NCI-H510A (cell line): ENCODE results near the gene CASP7.
"Not testable (repeated sequence)": the region's sequence is repeated elsewhere in the genome, so short reads cannot be mapped to it uniquely, and the experiment has no call there.

Experiments
- DNase-seq: peaks from one replicate; lab custom pipeline; 2025; lab: John Stamatoyannopoulos, UW

The CASP7 gene

DNA sequence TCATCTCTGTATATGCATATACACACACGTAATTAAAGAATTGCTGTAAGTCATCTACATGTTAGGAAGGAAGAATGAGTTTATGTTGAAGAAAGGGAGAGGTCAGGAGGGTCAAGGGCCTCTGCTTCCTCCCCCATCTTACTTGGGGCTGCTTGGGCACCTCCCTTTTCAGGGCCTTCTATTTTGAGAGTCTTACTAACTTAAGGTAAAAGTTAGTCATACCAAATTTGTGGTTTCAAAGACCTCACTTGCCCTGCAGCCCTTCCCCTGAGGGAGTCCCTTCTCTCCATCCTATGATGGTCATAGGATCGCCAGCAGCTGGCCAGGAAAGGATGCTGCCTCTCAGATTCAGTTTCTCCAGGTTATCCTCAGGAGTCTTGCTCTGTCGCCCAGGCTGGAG, 74.4 kb downstream of the CASP7 start:
- DNase-seq, result no peak

DNA sequence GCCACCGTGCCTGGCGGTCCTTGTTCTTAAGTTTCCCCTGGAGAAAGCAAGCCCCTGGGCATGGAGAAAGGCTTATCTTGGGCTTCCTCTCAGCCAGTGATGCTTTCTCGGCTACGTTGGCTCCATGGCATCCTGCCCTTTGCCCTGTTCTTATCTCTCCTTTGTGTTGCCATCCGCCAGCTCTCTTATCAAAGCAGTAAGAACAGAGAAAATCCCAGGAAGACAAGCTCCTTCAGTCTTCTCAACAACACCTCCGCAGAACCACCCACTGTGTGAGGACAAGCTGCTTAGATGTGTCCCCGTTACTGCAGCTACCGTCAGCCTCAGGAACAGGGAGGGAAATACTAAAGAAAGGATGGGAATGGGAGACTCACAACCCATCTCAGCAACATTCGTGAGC, 75.1 kb downstream of the CASP7 start:
- no peak for DNase-seq

DNA sequence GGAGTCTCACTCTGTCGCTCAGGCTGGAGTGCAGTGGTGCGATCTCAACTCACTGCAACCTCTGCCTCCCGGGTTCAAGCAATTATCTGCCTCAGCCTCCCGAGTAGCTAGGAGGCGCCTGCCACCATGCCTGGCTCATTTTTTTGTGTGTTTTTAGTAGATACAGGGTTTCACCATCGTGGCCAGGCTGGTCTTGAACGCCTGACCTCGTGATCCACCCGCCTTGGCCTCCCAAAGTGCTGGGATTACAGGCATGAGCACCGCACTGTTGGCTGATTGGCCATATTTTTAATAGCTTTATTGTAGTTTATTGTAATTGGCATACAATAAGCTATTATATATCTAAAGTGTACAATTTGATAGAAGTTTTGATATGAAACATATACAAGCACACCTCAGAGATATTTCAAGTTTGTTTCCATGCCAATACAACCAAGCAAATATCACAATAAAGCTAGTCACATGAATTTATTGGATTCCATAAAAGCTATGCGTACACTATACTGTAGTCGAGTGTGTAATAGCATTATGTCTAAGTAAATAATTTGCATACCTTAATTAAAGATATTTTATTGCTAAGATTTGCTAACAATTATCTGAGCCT, 77.3 kb downstream of the CASP7 start:
- DNase-seq, result no peak

DNA sequence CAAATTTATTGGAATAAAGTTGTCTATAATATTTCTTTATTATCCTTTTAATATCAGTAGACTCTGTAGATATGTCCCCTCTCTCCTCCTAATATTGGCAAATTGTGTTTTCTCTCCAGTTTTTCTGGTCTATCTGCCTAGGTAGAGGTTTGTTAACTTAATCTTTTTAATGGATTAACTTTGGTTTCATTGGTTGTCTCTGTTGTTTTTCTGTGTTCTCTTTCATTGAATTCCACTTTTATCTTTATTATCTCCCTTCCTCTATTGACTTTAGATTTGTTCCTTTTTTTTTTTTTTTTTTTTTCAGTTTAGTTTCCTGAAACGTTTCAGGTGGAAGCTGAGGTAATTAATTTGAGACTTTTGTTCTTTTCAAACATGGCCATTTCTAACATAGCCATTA, 82.4 kb downstream of the CASP7 start:
- DNase-seq, result no peak

DNA sequence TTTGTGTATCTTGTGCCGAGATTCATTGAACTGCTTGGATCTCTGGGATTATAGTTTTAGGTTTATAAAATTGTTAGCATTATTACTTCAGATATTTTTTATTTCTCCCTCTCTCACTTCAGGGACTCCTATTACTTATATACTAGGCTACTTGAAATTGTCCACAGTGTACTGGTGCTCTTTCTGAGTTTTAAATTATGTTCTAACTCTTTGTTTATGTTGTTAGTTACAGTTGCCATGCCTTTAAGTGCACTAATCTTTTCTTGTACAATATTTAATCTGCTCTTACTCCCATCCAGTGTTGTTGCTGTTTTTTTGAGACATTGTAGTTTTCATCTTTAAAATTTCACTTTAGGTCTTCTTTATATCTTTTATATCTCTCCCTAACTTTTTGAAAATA, 84.9 kb downstream of the CASP7 start:
- DNase-seq, result no peak

DNA sequence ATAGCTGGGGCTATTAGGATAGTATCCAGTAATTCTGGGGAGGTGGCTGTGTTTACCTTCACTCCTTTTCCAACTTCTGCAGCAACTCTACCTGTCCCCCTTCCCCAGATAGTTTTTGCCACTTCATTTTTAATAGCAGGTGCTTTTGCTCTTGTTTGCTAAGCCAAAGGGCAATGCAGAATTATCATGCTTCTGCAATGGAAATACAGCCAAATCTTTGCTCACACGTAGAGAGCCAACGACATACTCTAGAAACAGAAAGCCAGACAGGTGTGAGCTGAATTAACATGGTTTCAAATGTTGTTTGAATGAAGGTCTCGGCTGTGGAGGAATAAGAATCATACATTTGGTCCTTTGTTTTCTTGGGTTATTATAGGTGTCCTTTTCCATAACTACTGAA, 86.2 kb downstream of the CASP7 start:
- DNase-seq, result no peak

DNA sequence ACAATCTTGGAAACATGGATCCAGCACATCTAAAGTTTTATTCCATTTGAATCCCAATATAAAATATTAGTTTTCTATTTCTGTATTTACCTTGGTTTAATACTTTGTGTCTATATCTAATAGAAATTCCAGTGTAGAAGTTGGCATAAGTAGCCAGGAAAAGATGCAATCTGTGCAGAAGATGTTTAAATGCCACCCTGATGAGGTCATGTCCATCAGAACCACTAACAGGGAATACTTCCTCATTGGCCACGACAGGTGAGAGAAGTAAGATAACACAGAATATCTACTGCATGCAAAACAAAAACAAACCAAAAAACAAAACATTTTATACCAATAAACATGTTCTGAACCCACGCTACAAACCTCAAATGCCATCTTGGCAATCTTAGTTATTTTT, 87.5 kb downstream of the CASP7 start:
- DNase-seq, result no peak

DNA sequence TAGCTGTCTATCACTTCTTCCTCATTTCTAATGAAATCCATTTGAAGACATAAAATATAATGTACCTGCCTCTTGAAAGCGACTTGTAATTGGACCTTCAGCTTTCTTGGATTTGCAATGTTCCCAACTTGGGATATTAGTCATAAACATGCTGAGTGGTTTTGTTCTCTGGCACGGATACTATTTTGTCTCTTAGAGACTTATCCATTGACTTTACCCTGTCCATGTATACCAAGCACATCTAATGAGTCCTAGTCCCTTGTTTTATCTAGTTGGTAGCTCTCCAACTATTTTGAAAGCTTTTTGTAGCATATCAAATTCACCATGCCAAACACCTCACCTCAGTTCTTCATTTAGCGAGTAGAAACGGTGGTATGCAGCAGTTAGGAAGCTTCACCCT, 90.6 kb downstream of the CASP7 start:
- no peak for DNase-seq

DNA sequence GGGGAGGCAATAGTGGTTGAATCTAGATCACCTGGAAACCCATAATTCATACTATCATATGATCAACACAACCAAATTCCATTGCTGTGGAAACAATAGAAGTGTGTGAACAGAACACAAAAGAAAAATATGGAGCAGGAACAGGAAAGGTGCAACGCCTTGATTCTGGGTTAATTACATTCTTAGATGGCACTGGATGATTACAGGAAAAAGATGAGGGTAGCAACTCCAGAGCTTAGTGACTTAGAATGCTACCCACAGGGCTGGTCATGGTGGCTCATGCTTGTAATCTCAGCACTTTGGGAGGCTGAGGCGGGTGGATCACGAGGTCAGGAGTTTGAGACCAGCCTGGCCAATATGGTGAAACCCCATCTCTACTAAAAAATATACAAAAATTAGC, 91.4 kb downstream of the CASP7 start:
- DNase-seq, result not testable (repeated sequence)

DNA sequence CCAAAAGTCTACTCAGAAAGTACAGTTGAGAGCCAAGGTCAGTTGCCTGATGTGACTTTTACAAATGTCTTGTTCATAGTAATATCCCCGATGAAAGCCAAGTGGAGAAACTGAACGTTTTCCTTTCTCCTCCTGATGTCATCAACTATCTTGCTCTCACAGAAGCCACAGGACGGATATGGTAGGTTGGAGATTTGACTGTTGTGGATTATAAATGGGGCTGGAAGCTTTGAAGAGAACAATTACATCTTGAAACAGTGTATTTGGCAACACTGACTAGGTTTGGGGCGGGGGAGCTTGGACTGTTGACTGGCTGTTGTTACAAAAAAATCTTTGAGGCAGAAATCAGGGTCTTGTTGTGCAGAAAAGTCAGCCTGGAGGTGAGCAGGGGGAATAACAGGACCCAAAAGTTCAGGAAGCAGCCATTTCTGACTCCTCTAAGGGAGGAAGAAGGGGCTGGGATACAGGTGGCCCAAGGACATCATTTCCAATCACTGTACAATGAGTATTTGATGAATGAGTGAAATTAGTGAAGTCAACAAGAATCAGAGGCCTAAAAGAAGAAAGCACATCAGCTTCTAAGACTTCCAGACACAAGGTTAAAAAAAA, 96.1 kb downstream of the CASP7 start:
- no peak for DNase-seq

DNA sequence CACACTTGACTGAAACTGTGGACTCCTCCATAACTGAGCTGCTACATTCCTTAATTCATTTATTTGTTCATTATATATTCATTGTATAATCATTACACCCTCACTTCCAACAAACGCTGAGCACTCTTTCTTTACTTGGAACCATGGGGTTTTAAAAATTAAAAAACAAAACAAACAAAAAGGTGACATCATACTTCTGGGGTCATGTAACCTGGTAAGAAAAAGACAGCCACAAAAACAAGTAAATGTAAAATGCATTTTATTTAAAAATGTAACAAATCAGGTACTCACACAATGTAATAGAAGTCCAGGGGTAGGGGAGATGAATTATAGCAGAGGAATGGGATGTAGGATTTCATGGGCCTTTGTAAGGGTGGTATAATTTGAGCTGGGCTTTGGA, 96.8 kb downstream of the CASP7 start:
- DNase-seq, result no peak
